Measurements from ENCODE around the gene CDC14B.
"Not testable (repeated sequence)": the region's sequence is repeated elsewhere in the genome, so short reads cannot be mapped to it uniquely, and the experiment has no call there.

The CDC14B gene

DNA sequence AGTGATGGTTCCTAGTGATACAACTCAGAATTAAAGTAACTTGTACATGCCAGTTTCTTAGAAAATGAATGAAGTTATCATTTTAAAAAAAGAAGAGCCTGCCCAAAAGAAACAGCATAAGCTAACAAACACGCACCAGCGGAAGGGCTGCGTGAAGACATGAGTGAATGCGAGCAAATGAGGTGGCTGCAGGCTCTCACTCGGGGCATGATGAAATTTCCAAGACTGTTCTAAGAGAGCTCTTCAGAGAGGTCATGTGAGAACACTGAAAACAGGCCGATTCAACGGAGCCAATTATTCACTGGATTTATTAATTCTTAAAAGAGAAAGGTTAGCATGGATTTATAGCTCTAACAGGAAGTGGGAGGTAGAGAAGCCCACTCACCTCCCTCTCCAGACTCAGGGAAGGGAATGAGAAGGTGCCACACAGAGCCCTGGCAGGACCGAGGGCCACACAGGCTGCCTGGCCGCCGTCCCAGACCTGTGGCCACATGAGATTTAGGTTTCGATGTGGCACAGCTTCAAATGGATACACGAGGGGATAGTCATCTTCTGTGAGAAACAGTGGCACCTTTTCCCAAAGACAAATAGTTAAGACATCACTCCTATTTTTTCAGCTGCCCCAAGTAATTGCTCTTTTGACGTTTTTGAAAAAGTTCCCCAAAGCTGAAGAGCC lies 114.2 kb downstream of the CDC14B start:
- in situ Hi-C loops (cut with MboI; ENCODE audit: low sequenced_read_pairs), result no loop called here

DNA sequence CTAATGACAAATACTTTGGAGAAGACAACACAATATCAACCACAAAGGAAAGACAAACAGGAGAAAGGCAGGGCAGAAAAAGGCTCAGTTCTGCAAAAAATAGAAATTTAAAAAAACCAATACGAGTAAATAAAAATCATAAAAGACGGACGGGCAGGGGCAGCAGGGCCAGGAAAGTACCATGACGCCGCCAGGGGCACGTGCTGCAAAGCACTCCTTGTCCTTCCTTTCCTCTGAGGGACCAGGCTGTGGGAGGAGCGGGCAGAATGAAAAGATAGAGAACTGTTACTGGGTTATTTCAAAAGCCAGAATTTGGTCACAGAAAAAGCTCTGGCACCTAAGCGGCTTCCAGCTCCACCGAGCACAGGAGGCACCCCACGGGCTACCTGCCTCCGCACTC lies 115.7 kb downstream of the CDC14B start:
- in situ Hi-C loops (cut with MboI; ENCODE audit: low sequenced_read_pairs), result no loop called here

DNA sequence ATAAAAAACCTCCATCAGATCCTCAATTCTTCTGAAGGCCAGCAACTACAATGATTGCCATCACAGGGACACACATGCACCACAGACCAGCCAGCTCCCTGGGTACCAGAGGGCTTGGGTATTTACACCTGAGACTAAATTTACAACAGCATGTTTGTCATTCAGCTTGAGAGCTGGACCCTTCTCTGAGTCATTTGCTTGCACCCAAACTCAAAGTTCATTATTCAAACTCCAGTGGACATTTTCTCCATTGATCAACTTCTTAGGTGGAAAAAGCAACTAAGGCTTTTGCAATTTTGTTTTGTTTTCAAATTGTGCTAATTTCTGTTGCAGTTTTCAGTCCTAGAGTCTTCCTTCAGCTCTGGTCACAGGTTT lies 116.3 kb downstream of the CDC14B start:
- in situ Hi-C loops (cut with MboI; ENCODE audit: low sequenced_read_pairs), result not testable (repeated sequence)

DNA sequence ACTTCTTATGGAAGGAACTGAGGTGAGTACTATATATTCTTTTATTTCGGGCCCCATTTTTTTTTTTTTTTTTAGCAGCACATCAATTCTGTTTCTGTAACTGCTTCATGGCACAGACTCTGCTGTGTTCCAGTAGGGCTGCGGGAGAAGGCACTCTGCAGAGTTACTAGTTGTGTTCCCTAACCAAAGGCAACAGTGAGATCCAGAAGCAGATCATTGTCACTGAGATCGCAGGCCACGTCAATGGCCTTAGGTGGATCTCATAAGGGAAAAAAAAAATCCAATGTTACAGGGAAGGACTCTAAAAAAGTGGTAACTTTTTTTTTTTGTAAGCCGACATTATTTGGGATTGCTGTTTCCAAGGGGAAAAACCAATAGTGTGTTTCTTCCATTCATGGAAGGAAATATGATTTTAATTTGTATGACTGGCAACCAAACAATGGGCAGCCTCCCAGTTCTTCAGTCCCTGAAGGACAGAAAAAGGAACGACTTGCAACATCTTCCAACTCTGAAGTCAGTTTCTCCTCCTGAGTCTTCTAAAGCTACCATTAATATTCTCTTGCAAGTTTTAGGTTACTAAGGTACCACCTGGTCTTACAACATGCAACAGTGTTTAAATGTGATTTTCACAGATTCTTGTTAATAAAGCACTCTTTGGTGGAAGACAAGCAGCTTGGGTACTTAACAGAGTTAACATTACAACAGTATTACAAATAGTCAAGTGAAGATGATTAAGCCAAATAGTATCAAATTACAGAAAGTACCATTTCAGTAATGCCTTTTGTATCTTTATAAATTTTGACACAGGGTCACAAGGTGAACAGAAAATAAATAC lies 116.9 kb downstream of the CDC14B start:
- in situ Hi-C loops (cut with MboI; ENCODE audit: low sequenced_read_pairs), result no loop called here

DNA sequence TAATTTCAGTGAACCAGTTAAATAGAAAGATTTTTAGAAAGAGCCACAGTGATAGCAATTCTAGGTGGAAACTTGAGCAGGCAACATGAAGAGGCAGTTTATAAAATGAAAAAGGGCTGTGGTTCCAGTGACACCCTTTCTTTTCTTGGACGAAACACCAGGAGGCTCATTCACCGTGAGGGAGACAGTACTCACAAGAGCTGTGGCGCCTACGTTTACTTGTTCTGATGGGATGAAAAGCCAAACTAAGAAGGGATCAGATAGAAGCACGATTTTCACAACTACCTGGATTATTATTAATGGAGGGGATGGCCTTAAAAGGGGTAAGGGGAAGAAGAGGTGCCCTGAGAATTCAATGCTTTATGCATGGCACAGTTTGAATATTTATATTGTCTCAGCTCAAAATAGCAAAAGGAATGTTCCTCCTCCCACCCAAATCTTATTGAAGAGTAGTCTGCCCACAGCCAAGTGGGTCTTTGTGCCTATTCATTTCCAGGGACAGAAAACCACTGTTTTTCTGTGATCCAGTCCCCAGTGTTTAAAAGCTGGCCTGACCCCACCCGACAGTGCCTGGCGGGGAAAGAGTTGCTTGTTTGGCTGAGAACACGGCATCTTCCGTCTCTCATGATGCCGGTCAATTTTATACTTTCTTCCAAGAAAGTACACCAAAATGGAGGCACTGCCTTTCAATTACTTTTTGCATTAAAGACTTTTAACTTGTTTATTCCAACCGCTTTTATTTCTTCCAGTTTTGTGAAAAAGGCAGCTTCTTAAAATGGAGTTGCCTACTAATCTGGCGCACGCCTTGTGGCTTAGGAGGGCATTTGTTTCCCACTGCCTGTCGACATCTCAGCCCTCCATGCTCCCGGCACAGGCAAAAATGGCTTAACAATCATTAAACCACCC lies 117.8 kb downstream of the CDC14B start:
- in situ Hi-C loops (cut with MboI; ENCODE audit: low sequenced_read_pairs), result no loop called here

DNA sequence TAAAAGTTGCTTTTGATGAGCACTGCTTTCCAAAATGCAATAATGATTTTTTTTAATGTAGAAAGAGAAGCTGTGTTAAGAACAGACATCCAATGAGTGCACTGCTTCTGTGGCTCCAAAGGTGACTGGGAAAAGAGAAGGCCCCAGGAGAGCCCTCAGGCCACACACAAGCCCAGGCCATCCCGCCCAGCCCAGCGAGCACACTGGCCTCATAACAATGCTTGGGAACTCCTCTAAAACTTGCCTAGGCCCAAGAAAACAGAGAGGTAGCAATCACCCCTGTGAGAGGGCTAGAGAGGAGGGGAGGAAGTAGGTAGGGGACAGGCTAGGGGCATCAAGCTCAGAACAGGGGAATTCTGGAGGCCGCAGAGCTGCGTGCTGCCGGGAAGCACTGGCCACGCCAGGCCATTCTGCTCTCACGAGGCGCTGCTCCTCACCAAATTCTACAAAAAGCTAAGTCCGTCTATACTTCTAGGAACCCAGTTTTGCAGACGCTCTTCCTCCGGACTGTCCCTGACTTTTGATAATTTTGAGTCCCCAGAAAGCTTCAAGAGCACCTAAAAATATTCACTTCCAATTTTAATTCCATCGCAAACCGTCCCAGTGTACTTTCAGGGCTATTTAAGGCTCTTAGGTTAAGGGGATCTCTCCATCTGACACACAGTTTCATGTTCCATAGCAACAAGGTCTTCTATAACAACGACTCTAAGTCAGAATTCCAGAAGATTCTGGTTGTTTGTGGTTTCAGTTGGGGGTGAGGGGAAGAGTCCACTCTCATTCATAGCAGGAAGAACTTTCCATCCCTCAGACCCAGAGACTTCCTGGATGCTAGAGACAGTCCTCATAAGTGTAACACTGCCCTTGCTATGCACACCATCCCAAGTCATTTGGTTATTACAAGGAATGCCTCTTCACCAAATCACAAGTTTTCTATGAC lies 118.7 kb downstream of the CDC14B start:
- in situ Hi-C loops (cut with MboI; ENCODE audit: low sequenced_read_pairs), result no loop called here

DNA sequence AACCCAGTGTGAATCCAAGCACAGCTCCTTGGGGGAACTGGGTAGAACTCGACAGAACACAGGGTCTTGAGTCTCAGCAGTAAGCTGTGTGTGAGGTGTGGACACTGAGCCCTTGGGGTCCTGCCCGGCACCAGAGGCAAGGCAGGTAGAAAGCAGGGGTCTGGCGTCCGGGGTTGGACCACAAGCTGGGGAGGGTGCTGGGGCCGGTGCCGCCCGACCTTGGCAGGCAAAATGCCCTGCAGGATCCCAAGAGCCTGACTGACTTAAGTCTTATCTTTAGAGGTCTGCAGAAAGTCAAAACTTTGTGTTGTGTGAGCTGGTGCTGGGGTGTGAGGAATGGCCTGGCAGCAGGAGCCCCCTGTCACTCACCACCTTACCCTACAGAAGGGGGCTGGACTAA lies 120.4 kb downstream of the CDC14B start:
- in situ Hi-C loops (cut with MboI; ENCODE audit: low sequenced_read_pairs), result no loop called here

DNA sequence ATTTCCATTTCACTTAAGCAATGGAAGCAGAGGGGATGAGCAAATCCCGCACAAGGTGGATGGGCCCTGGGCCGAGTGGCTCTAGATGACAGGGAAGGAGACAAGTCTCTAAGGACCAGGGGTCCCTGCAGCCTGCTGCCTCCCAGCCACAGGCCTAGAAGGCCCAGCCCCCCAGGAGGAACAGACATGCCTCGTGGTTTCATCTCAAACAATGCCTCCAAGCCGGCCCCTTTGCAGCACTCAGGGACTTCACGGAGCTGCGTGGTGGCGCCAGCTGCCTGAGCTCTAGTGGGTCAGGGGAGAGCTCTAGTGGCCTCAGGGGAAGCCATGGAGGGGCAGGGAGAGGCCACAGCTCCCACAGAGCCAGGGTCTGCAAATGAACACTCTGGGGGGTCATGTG lies 120.8 kb downstream of the CDC14B start:
- in situ Hi-C loops (cut with MboI; ENCODE audit: low sequenced_read_pairs), result no loop called here

DNA sequence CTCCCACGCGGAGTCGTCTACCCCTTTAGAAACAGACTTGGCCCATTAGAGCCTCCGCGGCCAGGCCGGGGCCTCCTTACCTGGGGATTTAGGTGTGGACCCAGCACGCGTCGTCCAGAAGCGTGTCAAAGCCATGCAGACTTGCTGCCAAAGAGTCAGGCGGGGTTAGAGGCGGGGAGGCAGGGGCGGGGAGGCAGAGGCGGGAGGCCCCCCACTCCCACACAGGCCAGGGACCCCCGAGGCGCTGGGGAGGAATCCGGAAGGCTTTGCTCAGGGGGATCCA lies 122.6 kb downstream of the CDC14B start:
- in situ Hi-C loops (cut with MboI; ENCODE audit: low sequenced_read_pairs), result no loop called here

DNA sequence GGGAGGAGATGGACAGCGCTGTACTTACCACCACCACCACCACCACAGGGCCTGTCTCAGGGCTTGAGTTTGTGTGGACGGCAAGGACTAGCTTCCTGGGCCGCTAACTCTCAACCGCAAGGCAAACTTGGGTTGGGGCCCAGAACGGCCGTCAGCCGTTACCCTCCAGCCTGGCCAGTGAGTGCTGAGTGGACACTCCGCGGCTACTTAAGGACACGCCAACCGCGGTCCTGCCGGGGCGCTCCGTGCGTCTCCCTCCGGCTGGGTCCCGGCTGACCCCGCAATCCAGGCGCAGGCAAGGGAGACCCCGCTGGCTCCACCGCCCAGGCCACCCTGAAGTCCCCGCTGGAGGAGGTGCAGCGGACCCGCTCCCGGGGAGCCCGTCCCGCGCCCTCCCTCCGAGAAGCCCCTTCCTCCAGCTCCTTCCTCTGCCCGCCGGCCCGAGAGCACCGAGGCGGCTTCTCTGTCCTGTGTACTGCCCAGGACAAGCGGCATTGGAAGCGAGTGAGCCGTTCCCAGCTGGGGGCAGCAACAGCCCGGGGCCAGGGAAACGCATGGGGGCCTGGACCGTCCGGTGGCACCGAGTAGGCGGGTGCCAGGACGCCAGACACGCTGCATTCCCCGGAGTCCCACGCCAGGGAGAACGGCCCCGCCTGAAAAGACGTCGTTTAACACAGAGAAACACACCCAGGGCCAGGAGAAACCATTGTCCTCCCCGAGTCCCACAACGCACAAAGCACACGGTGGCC lies 123.1 kb downstream of the CDC14B start:
- in situ Hi-C loops (cut with MboI; ENCODE audit: low sequenced_read_pairs), result no loop called here

DNA sequence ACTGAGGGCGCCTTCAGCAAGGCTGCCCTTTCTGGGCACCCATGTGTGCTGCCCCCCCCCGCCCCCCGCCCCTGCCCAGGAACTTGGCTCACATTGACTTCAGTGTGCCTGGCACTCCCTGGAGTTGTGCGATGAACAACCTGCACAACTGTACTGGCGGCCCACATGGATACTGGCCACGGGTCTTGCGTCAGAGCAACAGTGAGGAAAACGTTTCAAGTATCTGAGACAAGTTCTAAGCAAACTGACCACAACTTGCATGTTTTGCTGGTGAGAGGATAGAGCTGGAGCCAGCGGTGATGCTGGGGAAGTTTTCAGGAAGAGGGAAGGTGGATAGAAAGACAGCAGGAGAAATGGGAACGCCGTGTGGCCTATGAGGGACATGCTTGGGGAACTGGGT lies 124.3 kb downstream of the CDC14B start:
- in situ Hi-C loops (cut with MboI; ENCODE audit: low sequenced_read_pairs), result no loop called here

DNA sequence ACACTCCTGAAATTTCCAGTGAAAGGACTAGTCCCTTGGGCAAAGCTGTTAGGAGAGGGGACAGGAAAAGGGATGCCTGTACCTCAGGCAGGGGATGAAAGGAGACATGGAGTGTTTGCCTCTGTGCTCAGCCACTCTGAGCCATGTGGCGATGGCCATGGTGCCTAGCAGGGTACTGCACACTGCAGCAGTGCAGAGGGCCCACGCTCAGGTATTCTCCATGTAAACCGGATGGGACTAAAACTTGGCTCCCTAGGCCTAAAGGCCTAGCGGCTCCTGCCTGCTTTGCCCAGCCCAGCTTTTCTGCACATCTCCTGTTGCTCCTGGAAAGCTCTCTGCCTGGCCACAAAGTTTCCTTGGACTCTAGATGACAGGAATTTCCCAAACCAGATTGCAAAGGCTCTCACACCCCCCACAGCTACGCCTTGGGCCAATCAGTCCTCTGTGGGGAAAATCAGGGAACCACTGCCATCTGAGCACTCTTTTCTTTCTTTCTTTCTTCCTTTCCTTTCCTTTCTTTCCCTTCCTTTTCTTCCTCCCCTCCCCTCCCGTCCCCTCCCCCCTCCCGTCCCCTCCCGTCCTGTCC lies 125.3 kb downstream of the CDC14B start:
- in situ Hi-C loops (cut with MboI; ENCODE audit: low sequenced_read_pairs), result no loop called here

DNA sequence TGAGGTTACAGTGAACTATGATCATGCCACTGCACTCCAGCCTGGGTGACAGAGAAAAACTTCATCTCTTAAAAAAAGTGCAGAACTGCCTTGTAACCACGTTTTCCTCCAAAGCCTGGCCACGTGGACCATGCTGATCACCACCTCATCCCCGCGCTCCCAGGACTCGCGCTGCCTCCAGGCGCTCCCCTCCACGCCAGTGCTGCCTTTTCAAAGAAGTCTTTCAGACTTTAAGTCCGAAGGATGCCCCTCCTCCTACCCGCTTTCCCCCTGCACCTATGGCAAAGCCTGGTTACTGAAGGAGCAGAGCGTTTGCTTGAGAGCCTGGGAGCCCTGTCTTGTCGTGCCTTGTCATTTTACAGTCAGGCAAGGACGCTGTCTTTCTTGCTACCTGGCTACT lies 125.9 kb downstream of the CDC14B start:
- in situ Hi-C loops (cut with MboI; ENCODE audit: low sequenced_read_pairs), result no loop called here

DNA sequence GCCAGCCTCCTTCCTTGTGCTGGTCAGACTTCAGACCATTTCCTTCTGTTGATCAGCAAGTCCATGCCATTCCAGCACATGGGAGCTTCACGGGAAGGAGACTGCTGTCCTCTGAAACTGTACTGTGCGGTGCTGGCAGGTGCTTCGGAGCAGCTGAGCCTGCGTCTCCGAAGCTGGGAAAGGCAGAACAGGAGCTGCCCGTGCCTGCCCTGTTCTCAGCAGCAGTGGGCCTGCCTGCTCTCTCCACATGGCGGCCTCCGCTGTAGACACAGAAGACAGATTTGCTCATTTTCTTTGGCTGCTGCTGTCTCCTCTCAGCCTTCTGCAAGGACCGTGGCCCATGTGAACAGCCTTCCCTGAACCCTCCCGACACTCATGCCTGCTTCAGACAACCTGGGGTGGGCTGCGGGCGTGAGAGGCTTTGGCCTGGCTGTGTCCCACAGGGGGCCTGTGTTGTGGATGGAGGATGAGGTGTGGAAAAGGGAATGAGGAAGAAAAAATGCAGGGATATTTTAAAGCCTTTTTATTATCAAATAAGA lies 126.6 kb downstream of the CDC14B start:
- in situ Hi-C loops (cut with MboI; ENCODE audit: low sequenced_read_pairs), result no loop called here

DNA sequence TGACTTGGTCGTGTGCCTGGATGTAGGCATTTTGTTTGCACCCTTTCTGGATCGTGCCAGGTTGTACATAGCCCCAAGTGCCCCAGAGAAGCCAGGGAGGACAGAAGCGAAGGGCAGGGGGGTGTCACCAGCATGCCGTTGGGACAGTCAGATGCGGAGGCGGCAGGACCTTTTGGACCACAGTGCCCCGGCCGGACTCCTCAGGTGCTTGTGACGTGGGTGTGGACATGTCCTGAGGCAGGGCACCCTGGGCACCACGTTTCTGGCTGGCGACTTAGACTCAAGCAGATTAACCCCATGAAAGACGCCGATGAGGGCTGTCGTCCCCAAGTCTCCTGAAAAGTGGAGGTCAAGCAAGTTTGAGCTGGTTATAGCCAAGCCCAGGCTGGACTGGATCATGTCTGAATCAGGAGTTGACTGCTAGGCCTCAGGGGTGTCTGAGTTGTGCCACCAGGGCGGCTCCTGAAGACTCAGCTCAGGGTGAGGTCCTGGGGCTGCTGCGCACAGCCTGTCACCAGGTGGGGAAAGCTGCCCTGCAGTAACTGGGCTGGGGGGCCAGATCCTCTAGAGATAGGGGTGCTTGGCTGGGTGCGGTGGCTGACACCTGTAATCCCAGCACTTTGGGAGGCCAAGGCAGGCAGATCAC lies 127.6 kb downstream of the CDC14B start:
- in situ Hi-C loops (cut with MboI; ENCODE audit: low sequenced_read_pairs), result no loop called here

DNA sequence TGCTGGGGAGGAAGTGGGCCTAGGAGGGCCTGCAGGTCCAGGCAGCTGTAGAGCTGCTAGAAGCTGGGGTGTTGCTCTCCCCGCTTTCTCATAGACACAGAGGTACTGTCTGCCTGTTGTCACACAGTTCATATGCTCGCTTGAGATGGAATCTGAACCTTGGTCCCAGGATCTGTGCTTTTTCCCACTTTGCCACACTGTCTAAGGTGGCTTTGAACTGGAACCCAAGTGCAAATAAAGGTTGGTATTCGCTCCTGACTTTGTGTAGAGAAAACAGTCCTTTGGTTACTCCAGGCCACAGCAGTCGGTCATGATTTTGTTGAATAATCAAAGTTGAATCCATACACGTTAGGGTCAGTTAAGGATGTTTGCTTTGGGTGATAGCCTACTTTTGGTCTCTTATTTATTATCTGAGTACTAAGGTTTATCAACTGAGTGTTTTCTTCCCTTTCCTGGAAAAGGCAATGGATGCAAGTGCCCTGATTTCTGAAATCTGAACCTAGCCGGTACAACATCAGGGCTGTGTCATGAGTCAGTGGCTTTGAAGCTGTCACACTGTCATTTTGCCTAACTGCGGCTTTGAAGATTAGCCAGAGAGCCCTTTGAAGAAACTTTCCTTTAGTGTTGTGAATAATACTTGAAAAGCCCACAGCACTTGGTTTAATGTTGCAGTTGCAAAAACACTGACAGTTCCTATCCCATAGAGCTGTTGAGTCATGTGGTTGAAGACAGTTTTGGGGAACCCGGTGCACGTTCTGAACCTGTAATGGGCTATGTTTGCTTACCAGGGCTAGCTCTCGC lies 128.4 kb downstream of the CDC14B start:
- in situ Hi-C loops (cut with MboI; ENCODE audit: low sequenced_read_pairs), result no loop called here

DNA sequence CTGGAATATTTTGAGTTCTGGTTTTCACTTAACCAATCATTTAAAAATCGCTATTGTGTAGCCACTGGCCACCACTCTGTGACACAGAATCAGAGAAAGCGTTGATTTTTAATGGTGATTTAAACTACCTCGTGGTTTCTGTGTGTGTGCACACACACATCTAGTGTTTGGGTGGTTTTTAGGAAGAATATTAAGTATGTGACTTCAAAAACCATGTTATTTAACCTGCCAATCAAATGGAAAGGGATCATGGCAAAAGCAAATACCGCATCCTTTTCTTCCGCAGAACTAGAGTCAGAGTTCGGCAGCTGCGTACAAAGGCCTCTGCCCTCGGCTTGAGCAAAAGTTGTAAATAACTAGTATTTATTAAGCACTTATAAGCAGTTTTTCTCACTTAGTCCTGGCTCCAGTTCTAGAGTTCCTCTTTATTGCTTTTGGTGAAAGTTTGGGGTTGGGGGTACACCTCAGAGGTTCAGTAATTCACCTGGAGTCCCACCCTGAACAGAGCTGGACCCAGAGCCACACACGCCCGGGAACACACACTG lies 129.0 kb downstream of the CDC14B start:
- in situ Hi-C loops (cut with MboI; ENCODE audit: low sequenced_read_pairs), result no loop called here

DNA sequence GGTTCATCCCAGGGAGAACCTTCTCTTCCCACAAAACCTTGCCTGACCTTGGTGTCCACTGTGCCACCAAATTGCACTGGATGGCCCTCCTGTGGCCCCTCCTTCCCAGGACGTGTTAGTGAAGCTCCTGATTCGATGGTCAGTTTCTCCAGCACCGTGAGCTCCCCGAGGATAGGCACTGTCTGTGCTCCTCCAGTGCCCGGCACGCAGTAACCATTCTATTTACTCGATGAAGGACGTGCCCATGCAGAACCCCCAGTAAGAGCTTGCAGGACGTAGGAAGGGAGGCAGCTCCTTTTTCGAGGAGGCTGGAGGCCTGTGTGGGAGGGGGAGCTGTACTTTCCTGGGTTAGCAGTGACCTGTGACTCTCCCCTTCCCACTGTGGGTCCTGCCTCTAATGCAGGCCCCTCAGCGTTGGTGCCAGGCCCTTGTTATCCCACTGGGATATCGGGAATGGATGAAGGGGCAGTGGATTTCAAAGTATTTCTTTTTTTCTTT lies 130.1 kb downstream of the CDC14B start:
- in situ Hi-C loops (cut with MboI; ENCODE audit: low sequenced_read_pairs), result no loop called here

Measured in HL-60/S4 treated with phorbol 12-myristate 13-acetate at 8.2 ng/mL for 4 days and 3 days (cell line).